Colon (tissue), 2 donors: ENCODE data around the gene ZNF428.
"Not testable (repeated sequence)": the region's sequence is repeated elsewhere in the genome, so short reads cannot be mapped to it uniquely, and the experiment has no call there.

Source experiments
- FAIRE-seq: peaks from 2 replicates; lab custom pipeline; 2012; peaks lifted over from hg19 to GRCh38; lab: Jason Lieb, UNC
- donor health status: control.
- donor health status: control.

The ZNF428 gene

GRCh38 chr19:43592800-43593350, 26.6 kb downstream of the ZNF428 start:
- FAIRE-seq: no peak

DNA sequence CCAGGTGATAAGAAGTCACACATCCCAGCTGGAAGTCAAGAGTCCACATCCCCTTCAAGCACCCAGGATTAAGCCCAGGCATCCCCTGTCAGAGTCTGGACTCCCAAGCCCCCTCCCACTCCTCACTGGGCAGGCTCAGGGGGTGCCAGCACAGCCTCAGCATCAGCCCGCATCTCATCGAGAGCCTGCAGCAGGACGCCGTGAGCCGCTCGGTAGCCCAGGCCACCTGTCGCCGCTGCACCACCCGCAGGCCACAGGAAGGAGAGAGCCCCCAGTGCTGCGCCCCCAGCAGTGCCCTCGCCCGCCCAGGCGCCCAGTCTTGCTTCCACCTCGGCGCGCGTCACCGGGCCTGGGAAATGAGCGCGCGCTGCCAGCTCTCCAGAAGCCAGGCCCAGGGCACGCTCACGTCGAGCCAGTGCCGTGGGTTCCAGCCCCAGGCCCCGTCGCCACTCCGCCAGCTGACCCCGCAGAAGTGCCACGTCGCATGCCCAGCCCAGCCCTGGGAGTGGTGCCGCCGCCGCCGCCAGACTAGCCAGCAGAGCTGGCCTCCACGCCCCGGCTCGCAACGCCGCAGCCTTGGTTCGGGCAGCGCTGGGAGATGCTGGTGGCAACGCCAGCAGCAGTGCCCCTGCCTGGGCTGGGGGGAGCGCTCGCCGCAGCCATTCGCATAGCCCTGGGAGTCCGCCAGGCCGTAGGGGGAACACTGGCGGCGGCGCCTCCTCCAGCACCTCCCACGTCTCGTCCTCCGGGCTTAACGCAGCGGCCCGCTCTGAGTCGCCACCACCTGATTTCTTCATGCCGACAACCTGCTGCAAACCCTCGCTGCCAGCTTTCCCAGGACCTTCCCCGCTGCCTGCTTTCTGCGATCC, 27.3 kb downstream of the ZNF428 start:
- FAIRE-seq: no peak

DNA sequence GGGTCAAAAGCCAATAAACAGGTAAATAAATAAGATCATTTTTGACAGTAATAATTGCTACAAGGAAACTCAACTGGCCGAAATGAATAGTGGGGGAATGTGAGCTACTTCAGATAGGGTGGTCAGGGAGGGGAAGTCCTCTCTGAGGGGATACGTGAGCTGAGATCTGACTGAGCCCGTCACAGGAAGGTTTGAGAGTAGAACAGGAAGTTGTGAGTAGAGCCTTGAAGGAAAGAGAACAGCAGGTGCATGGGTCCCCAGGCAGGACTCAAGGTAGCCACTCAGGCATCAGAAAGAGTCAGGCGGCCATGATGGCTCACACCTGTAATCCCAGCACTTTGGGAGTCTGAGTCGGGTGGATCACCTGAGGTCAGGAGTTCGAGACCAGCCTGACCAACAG, 29.8 kb downstream of the ZNF428 start:
- FAIRE-seq: no peak

- FAIRE-seq: no peak
These were observed 30.2 kb downstream of the ZNF428 start for GRCh38 chr19:43589277-43589676.

- FAIRE-seq: not testable (repeated sequence)
These were observed 32.4 kb downstream of the ZNF428 start for GRCh38 chr19:43587029-43587428.

DNA sequence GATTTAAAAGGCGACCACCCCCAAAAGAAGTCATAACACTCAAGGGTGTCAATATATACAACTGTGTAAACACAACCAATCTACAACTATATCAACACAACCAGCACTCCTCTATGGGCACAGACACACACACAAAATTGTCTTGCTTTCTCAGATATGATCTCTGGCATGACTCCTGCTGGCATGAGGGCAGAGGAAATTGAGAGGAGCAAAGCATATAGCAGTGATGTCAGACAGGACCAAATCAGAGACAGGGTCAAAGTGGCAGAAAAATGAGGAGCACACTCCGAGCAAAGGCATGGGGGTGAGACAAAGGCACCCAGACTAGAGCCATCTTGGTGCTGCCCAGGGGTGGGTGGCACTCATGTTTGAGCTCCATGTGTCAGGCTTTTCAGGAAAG, 33.1 kb downstream of the ZNF428 start:
- no peak for FAIRE-seq

DNA sequence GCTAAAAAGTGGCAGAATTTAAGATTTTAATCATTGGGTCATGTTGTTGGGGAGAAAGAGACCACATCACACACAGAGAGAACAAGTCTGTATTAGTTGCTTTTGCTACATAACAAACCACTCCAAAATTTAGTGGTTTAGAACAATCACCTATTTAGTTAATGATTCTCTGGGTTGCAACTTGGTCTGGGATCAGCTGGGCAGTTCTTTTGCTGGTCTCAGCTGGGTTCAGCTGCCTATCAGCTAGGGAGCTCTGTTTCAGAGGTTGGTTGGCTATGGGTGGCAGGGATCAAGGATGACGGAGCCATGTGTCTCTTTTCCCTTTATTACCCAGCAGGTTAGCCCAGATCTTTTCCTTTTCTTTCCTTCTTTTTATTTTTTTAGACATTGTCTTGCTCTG, 34.9 kb downstream of the ZNF428 start:
- no peak for FAIRE-seq

GRCh38 chr19:43582495-43582894, 36.9 kb downstream of the ZNF428 start:
- FAIRE-seq: no peak

- no peak for FAIRE-seq
These were observed 38.0 kb downstream of the ZNF428 start for GRCh38 chr19:43581467-43581866.

DNA sequence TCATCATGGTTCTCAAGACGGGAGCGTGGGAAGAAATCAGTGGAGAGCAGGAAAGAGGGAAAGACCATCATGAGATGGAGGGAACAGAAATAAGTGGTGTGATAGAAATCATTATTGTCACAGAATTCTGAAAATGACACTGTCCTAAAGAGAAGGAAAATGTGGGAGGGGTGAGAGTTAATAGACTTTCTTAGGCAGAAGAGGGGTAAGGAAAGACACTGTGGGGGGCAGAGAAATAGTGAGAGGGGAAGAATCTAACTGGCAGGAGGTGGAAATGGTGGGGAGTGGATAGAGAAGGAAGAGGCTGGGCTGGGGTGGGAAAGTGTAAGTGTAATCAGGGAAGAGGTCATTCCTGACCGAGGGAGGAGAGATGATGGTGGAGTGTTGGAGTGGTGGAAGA, 40.6 kb downstream of the ZNF428 start:
- FAIRE-seq: no peak

GRCh38 chr19:43575955-43576878, 43.2 kb downstream of the ZNF428 start:
- no peak for FAIRE-seq

DNA sequence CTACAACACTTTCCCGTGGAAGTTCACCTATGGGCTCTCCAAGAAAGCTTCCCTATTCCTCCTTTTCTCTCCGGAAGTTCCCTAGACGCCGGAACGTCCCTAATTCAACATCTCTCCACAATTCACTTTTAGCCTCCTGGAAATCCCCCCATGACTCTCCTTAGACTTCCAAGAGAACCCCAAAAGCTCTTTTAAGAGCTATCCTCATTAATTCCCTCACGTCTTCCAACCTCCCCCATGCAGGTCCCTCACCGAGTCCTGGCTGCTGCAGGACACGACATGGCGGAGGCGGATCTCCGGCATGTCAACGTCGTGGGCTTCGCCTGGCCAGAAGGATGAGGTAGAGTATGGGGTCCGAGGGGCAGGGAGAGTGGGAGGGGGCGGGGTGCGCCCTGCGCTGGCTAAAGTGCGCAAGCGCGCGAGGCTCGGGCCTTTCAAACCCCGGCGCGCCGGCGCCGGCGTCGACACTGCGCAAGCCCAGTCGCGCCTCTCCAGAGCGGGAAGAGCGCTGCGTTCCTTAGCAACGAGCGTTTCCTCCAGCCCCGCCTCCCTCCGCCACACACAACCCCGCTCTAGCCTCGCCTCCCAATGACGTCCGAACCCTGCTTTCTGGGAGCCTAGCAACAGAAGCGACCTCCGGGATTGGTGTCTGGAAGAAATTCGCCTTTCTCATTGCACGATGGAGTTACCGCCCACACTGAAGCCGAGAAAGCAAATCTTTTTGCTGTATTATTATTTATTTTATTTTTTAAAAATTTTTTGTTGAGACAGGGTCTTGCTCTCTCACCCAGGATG, 44.1 kb downstream of the ZNF428 start, which contains the start of the genes PINLYP and XRCC1:
Gene PINLYP (plus strand): TSS at position 646 of the 795 bp plus-strand sequence. CDS start 1,391 bp downstream, outside the sequence.
Gene XRCC1 (minus strand): TSS at position 372 of the 795 bp plus-strand sequence. CDS start 69 bp downstream, at position 303.
- FAIRE-seq: peak; percentile 88

GRCh38 chr19:43574424-43575155, 44.8 kb downstream of the ZNF428 start:
- FAIRE-seq: no peak

DNA sequence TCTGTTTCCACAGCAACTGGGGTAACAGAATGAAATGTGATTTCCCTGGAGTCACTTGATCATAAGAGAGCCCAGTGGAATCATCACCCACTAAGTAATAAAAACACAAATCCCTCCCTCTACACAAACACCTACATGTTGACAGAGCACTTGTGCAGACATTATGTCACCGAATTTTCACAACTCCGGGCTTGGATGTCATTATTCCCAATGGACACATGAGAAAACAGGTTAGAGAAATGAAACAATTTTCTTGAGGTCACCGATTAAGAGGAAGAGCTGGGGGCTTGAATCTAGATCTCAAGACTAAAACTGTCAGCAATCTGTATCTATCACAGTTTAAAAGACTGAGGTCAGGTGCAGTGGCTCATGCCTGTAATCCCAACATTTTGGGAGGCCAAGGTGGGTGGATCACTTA, 47.2 kb downstream of the ZNF428 start:
- FAIRE-seq: no peak

- no peak for FAIRE-seq
These were observed 49.1 kb downstream of the ZNF428 start for GRCh38 chr19:43570174-43570791.

DNA sequence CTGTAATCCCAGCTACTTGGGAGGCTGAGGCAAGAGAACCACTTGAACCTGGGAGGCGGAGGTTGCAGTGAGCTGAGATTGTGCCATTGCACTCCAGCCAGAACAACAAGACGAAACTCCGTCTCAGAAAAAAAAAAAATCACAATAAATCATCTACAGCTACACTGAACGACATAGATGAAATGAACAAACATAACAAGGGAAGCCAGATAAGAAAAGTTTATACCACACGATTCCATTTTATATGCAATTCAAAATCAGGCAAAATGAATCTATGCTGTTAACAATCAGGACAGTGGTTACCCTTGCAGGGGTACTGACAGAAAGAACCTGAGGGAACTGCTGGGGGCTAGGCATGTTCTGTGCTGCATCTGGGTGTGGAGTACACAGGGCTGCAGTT, 49.8 kb downstream of the ZNF428 start:
- FAIRE-seq: no peak

GRCh38 chr19:43564800-43565199, 54.6 kb downstream of the ZNF428 start:
- no peak for FAIRE-seq

DNA sequence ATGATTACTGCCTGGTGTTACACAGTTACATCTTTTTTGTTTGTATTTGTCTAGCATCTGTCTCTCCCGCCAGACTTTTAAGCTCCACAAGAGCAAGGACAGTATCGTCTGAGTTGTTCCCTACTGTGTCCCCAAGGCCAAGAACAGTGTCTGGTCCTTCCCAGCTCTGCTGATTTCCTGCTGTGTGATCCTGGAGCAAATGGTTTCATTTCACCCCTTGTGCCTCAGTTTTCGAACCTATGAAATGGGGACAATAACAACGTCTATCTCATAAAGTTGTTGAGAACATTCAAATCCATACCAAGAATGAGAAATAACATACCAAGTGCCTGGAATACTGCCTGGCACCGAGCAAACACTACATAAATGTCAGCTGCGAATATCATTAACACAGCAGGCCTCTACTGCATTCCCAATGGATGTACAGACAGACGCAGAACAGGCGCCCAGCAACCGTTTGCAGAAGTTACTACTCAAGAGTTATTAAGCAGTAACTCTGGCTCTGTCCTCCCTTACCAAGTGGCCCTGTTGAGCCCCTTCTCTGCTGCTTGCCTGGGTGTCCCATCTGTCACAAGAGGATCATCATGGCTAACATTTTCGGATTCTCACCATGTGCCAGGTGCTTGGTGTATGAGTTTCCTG, 55.5 kb downstream of the ZNF428 start:
- no peak for FAIRE-seq

DNA sequence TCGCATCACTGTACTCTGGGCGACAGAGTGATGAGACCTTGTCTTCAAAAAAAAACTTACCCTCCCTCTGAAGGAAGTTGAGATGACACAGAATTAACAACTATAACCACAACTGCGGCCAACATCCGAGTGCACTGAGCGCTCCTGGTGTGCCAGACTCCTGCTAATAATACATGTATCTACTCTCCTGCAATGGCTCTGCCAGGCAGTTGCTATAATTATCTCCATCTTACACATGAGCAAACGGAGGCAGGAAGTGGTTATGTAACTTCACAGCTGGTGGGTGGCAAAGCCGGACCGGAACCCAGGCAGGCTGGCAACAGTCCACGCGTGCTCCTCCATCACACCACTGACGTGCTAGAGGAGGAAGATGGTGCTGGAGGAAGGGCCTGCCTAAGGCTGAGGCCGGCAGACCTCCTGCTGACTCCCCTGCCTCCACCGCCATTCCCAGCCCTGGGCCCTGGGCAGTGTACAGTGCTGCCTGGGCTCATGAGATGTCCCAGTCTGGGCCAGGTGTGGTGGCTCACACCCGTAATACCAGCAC, 56.7 kb downstream of the ZNF428 start:
- FAIRE-seq: no peak
